Esophagus muscularis mucosa (tissue), 4 donors: ENCODE data around the gene INTS14.

Experiments used
- EP300 ChIP-seq: sonication (generic); formaldehyde crosslinking; IDR thresholded peaks from one replicate; pipeline ENCODE4 v1.6.1; 2017; ENCODE audit warnings: antibody characterized with exemption
- POLR2A ChIP-seq: fragments of 450-650 bp; IDR thresholded peaks from one replicate; pipeline ENCODE4 v1.6.1; 2017; ENCODE audit warnings: antibody characterized with exemption, moderate library complexity, mild to moderate bottlenecking, low read depth
- TF ChIP-seq, protein P1 (sequence below), 3 experiments: fragments of 200-600 bp in 2 of 3; fragments of 450-650 bp in 1 of 3; sonication (generic) in 2 of 3; IDR thresholded peaks; one replicate each; pipeline ENCODE4 v1.5.1; 2017 to 2019; ENCODE audit warnings: antibody characterized with exemption in 3 of 3, mild to moderate bottlenecking in 2 of 3, moderate library complexity in 1 of 3

DNA sequence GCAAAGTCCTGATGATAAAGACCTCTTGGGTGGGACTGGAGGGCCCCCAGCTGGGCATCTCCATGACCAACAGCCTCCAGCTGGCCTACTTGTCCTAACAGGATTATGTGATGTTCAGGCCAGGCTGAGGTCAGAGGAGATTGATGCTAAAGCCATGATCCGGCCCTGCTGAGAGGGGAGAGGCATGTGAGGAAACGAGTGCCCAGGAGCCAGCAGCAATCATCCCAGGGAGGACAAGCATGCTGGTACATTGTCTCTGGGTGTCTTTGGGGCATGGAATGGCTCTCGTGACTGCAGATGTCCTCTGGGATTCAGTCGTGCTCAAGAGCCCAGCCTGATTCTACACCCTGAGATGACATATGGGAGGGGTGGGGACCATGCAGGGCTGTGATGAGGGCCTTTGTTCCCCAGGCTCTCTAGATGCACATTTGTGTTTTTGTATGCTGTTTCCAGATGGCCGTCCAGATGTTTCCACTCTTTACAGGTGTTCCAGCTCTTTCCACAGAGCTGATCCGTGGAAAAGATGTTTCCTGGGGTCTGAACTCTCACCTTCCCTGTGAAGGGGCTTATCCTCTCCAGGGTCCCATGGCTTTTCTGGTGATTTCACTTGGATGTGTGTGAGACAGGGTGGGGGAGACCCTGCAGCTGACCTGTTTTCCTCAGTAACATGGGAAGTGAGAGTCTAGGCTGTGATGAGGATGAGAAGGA lies 31.0 kb upstream of the INTS14 start:
- TF ChIP-seq, protein P1, sequence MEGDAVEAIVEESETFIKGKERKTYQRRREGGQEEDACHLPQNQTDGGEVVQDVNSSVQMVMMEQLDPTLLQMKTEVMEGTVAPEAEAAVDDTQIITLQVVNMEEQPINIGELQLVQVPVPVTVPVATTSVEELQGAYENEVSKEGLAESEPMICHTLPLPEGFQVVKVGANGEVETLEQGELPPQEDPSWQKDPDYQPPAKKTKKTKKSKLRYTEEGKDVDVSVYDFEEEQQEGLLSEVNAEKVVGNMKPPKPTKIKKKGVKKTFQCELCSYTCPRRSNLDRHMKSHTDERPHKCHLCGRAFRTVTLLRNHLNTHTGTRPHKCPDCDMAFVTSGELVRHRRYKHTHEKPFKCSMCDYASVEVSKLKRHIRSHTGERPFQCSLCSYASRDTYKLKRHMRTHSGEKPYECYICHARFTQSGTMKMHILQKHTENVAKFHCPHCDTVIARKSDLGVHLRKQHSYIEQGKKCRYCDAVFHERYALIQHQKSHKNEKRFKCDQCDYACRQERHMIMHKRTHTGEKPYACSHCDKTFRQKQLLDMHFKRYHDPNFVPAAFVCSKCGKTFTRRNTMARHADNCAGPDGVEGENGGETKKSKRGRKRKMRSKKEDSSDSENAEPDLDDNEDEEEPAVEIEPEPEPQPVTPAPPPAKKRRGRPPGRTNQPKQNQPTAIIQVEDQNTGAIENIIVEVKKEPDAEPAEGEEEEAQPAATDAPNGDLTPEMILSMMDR (IDR thresholded peaks at IDR 0.05) = no peak
- TF ChIP-seq EP300 (no peak), POLR2A (no peak)
